ENCODE results near the gene NDUFAF5. TPM values are rescaled to one million over a fixed set of nuclear protein-coding genes. Genes with fewer than 3 reads are reported as not detected.

Gene NDUFAF5
- total and polyA plus RNA-seq, 10 donors: 11.5 to 37.2 (median 25.4) TPM

DNA sequence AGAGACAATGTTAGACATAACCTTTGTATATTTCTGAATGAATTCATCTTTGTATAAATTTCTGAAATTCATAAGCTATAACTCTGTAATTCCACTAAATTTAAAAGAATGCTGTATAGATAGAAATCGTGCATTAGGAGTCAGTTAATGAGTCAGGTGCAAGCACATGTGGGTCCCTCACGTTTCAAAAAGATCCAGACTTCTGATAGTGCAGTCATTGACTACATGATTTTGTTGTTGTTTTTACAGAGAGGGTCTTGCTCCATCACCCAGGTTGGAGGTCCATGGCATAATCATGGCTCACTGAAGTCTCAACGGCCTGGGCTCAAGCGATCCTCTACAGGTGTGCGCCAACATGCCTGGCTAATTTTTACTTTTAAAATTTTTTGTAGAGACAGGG, 14.7 kb upstream of the NDUFAF5 start:
- Histone ChIP-seq H3K4me1 (no peaks in the 10 kb centered on the region), H3K36me3 (peaks cover 0 to 100% (median 71%) of the 10 kb centered on the region in 6 donors), H3K27ac (no peak overlapping the region), H3K27me3 (replicated peaks in 1 of 7) (no peaks in the 10 kb centered on the region), H3K9me3 (peaks cover 0 to 16% (median 14%) of the 10 kb centered on the region in 8 donors), H3K4me3 (no peak overlapping the region)
- intact Hi-C loops (cut with DNase I; ENCODE audit: low total_unique reads): loop anchor here (5.0 kb wide), 1 partner anchor 648 kb away; no protein-coding TSS in a partner anchor
- TF ChIP-seq POLR2A (IDR thresholded peaks at IDR 0.05) (no peak), POLR2AphosphoS5 (IDR thresholded peaks at IDR 0.05) (no peak)
- TF ChIP-seq, protein P1, sequence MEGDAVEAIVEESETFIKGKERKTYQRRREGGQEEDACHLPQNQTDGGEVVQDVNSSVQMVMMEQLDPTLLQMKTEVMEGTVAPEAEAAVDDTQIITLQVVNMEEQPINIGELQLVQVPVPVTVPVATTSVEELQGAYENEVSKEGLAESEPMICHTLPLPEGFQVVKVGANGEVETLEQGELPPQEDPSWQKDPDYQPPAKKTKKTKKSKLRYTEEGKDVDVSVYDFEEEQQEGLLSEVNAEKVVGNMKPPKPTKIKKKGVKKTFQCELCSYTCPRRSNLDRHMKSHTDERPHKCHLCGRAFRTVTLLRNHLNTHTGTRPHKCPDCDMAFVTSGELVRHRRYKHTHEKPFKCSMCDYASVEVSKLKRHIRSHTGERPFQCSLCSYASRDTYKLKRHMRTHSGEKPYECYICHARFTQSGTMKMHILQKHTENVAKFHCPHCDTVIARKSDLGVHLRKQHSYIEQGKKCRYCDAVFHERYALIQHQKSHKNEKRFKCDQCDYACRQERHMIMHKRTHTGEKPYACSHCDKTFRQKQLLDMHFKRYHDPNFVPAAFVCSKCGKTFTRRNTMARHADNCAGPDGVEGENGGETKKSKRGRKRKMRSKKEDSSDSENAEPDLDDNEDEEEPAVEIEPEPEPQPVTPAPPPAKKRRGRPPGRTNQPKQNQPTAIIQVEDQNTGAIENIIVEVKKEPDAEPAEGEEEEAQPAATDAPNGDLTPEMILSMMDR (IDR thresholded peaks at IDR 0.05 in 8 of 11, conservative IDR thresholded peaks at IDR 0.05 in 3 of 11): no peak
- DNase-seq: no peak
- 91 to 95% (median 93%) methylated on average over 5 of the region's 5 CpGs for WGBS, 5 donors

DNA sequence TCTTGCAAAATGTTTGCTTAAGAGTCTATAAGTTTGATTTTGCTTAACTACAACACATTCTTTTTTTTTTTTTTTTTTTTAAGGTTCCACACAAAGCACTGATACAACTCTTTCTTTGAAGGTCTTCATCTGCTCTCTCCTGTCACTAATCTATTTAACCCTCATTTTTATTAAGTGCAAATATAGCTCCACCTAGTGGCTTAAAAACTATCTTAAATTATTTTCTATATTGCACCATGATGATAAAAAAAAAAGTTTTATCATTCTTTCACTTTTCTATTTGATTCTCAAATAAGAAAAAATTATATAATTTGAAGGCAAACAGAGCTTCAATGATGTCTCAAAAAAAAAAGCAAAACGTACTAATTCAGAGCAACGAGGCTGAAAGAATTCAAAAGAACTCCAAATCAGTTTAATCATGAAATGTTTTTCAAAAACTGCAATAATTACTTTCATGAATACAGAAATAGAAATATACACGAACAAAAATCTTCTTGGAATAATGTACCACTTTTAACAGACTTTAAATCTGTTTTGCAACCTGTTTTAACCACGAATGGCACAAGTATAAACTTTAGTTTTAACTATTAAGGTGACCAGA, 12.9 kb upstream of the NDUFAF5 start:
- H3K36me3 ChIP-seq: peaks cover 0 to 100% (median 69%) of the 10 kb centered on the region in 6 donors
- no peak overlapping the region for H3K27ac ChIP-seq
- no peaks in the 10 kb centered on the region for H3K27me3 ChIP-seq (replicated peaks in 1 of 7)
- no peak for DNase-seq
- WGBS, 5 donors: 60 to 78% (median 67%) methylated on average over 4 of the region's 4 CpGs
- no peak overlapping the region for H3K4me3 ChIP-seq
- intact Hi-C loops (cut with DNase I; ENCODE audit: low total_unique reads): loop anchor here (5.0 kb wide), 1 partner anchor 650 kb away; no protein-coding TSS in a partner anchor
- H3K9me3 ChIP-seq: no peaks in the 10 kb centered on the region
- TF ChIP-seq, protein P1 (IDR thresholded peaks at IDR 0.05 in 8 of 11, conservative IDR thresholded peaks at IDR 0.05 in 3 of 11): peak in 8 of 11 experiments; percentile 20 to 55 (median 38)
- TF ChIP-seq POLR2AphosphoS5 (IDR thresholded peaks at IDR 0.05): no peak
- peaks cover 0 to under 1% (median 0%) of the 10 kb centered on the region in 6 donors for H3K4me1 ChIP-seq

DNA sequence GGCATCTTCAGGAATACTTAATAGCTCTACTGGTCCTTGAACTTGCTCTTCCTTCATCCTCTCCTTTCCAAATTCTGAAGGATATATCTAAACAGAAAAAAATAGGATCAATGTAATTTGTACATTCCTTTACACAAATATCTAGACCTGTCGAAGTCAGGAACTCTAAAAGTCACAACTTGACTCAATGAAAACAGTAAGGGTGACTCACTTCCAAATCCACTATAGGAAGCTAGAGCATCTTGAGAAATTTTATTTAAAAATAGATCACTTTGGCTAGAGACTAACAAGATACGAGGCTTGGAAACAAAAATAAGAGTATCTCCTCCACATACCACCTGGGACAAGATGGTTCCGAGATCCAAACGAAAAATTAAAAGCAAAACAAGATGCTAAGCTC, 12.3 kb upstream of the NDUFAF5 start:
- Histone ChIP-seq H3K27ac (no peak overlapping the region), H3K36me3 (peaks cover 0 to 100% (median 68%) of the 10 kb centered on the region in 6 donors), H3K9me3 (no peaks in the 10 kb centered on the region), H3K4me1 (peaks cover 0 to 7% (median 0%) of the 10 kb centered on the region in 6 donors), H3K27me3 (replicated peaks in 1 of 7) (no peaks in the 10 kb centered on the region), H3K4me3 (no peak overlapping the region)
- intact Hi-C loops (cut with DNase I; ENCODE audit: low total_unique reads): loop anchor here (5.0 kb wide), 1 partner anchor 650 kb away; no protein-coding TSS in a partner anchor
- WGBS, 5 donors: 64 to 91% (median 76%) methylated on average over 4 of the region's 4 CpGs
- DNase-seq: no peak
- no peak for TF ChIP-seq POLR2AphosphoS5 (IDR thresholded peaks at IDR 0.05)
- TF ChIP-seq POLR2A (IDR thresholded peaks at IDR 0.05): no peak
- TF ChIP-seq, protein P1 (IDR thresholded peaks at IDR 0.05 in 8 of 11, conservative IDR thresholded peaks at IDR 0.05 in 3 of 11): no peak

DNA sequence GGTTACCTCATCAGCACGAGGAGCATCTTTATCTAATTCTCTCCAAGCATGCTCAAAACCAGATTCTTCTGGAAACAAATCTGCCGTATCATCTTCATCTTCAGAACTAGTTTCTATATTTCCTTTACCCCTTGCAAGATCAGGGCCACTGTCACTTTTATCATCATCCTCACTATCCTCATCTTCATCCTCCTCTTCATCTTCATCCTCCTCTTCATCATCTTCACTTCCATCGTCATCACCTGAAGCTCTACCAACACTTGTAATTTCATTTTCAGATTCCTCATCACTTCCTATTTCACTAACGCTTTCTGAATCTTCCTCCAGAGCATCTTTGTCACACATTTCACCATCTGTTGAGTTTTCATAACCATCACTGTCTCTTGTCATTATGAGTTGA, 9.0 kb upstream of the NDUFAF5 start:
- no peaks in the 10 kb centered on the region for H3K9me3 ChIP-seq
- intact Hi-C loops (cut with DNase I; ENCODE audit: low total_unique reads): no loop called here
- peaks cover 0 to 94% (median 46%) of the 10 kb centered on the region in 6 donors for H3K36me3 ChIP-seq

More for the DNA sequence above, 9.0 kb upstream of the NDUFAF5 start:
- WGBS, 5 donors: 70 to 84% (median 73%) methylated on average over 4 of the region's 4 CpGs
- DNase-seq: no peak
- TF ChIP-seq POLR2AphosphoS5 (IDR thresholded peaks at IDR 0.05) (no peak), POLR2A (IDR thresholded peaks at IDR 0.05) (no peak)
- TF ChIP-seq, protein P1 (IDR thresholded peaks at IDR 0.05 in 8 of 11, conservative IDR thresholded peaks at IDR 0.05 in 3 of 11): no peak
- Histone ChIP-seq H3K4me1 (peaks cover 0 to 39% (median 8%) of the 10 kb centered on the region in 6 donors), H3K27me3 (replicated peaks in 1 of 7) (no peaks in the 10 kb centered on the region), H3K27ac (no peak overlapping the region), H3K4me3 (no peak overlapping the region)
